HG02798 (cell line): ENCODE measurements around the gene C1orf141.
"Not testable (repeated sequence)": the region's sequence is repeated elsewhere in the genome, so short reads cannot be mapped to it uniquely, and the experiment has no call there.

Experiments
- ATAC-seq: cut with Tn5 transposase; IDR thresholded peaks from one replicate; pipeline ENCODE4 v1.9.1; 2021; ENCODE audit warnings: mild to moderate bottlenecking; ENCODE audit not compliant: unreplicated experiment, poor library complexity

The C1orf141 gene

DNA sequence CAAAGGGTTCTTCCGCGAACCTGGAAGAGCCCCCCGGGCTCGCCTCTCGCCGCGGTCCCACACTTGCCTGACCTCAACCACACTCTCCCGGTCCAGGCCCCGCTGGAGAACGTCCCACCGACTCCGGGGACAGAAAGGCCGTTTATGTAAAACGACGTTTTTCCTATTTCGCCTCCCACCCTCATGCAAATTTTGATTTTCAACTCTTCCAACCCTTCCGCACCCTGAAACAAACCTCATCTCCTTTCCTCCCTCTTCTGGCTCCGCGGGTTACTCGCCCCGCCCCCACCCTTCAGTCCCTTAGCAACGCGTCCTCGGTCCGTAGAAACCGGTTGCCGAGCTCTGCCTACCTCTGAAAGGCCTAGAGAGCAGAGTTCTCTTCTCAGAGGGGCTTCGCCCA, at the start of gene C1orf141:
TSS of gene C1orf141 (minus strand) at position 276 of the 400 bp plus-strand sequence. CDS start 7,730 bp downstream, outside the sequence.
- ATAC-seq: no peak

DNA sequence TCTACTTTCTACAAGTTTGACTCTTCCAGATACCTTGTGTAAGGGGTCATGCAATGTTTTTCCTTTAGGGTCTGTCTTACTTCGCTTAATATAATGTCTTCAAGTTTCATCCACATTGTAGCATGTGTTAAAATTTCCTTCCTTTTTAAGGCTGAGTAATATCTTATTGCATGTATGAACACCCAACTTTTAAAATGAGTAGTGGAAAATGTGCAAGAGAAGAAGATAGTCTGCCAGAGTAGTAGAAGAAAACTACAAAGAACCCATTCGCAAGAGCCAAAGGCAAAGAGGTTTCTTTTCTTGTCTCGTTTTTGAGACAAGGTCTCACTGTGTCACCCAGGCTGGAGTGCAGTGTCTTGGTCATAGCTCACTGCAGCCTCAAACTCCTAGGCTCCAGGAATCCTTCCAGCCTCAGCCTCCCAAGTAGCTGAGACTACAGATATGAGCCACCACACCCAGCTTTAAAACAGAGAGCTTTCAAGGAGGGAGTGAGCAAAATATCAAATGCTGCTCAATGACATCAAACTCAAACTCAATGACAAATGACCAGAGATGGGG, 40.8 kb upstream of the C1orf141 start:
- no peak for ATAC-seq

DNA sequence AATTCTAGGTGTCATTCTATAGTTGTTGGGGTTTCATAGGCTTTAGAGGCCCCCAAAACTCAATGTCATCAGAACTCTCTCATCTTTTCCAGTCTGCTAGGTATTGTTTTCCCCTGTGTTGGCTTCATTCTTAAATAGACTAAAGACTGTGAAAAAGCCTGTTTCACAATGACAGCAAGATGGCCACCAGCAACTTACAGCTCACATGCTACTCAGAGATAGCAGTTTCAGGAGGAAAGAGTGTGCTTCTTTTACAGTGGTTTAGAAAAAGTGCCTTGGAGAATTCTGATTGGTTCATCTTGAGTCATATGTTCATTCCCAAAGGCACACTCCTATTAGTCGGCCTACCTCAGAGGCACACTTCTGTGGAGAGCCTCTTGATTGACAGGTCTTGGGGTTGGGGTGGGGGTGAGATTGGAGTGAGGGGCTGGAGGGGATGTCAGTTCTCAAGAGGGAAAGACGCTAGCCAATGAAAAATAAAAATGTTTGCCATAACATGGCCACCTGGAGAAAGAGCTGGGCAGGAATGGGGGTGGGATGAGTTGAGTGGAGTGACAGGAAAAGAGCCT, 40.0 kb upstream of the C1orf141 start:
- ATAC-seq: peak; percentile 73

DNA sequence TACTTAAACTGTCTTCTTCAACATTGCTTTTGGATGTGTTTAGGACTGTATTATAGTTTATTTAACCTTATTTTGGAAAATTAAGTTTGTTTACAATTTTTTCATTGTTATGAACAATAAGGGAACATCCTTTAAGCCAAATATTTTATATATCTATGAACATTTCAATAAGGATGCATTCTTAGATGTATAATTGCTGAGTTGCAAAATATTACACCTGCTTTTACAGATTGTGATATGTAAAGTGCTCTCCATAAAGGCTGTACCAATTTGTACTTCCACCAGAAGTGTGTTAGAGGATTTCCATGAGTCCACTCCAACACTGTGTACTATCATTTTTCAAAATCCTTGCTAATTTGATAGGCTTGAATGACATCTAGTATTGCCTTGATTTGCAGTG, 39.2 kb upstream of the C1orf141 start:
- no peak for ATAC-seq

DNA sequence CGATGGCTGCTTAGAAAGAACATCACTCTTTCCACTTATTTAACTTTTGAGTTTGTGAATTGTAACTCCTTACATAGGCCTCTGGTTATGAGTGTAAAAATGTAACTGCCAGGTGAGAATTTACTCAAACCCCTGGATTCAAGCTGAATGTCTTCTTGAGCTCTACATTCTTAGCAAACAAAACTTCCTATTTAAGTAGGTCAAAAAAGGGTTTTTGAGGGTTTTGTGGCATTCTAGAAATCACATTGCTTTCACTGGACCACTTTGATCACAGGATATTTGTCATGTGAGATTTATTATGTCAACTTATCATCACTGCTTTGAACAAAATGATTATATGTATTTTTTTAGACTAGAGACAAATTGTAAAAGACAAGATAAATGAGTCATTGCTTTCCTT, 37.2 kb upstream of the C1orf141 start:
- peak; percentile 24 for ATAC-seq

DNA sequence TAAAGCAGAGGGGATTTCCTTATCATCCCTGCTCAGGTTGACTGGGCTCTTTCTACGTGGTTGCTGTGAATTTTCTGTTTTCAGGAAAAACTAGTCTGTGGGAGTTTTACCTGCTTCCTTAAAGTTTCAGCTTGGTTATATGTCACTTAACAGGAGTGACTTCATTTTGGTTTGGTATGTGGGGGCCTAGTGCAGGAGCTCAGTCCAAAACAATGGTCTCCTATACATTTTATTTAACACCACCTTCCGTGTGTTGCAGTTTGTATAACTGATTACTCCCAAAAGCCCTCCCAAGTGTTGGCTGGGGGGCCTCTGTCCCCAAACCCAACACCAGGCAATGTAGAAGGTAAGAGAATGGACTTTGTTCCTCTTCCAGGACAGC, 36.8 kb upstream of the C1orf141 start:
- ATAC-seq: no peak

DNA sequence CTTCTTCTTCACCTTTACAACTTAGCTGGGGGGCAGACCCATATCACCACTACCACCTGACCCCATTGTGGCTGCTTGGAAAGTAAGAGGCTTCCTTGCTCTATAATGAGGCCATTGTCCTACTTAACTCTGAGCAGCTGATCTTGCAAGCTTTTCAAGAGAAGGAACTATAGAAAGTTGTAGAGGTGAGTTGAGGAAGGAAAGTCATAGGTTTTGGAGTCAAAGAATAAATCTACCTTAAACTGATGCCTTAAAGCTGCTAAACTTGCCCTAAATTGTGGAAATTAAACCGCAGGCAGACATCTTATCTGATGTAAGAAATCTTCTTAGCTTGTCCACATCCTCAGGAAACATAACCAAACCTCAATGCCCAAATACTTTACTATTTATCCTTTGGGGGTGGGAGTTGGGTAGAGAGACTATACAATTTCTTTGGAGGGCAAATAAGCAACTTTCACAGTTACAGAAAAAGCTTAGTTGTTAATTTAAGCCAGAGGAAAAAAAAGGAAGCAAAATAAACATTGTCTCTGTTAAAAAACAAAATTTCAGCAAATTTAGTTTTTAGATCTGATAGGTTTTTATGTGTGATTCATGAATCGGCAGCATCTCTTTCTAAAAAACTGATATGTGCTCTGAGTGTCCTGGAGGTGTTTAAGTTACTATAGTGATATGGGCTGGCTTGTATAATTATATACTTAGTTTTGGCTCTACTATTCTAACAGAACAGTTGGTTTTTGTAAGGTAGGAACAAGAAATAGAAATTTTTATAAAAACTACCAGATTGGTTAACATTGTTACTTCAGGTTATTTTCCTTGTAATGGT, 36.2 kb upstream of the C1orf141 start:
- ATAC-seq: no peak

DNA sequence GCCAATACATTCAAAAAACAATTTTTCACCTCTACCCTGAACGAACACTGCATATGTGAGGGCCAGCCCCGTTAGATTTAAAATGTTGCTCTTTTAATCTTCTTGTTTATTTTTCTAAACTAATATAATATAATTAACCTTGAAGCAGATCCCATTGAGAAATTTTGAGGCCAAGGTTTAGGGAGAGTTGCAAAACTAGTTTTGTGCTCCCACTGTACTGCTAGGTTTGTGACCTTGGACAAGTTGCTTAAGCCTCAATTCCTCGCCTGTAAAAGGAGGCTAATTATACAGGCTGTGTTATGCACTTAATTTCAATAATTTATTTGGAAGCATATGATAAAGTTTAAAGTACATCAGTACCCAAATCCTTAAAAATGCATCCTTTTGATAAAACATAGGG, 35.2 kb upstream of the C1orf141 start:
- ATAC-seq: no peak

DNA sequence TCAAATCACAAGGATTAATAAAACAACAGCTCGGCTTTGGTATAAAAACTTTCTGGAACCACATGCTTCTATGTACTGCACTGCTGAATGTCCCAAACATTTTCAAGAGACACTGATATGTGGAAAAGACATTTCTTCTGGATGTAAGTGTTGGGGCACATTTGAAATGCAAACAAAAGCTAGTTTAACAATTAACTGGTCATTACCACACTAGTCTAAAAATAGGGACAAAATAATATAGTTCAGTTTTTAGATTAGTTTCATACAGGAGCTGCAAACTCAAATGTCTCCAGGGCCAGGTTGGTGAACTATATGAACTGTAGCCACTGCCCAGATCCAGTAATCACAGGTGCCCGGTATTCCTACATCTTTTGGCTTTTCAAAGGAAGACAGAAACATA, 34.7 kb upstream of the C1orf141 start:
- ATAC-seq: peak; percentile 37

DNA sequence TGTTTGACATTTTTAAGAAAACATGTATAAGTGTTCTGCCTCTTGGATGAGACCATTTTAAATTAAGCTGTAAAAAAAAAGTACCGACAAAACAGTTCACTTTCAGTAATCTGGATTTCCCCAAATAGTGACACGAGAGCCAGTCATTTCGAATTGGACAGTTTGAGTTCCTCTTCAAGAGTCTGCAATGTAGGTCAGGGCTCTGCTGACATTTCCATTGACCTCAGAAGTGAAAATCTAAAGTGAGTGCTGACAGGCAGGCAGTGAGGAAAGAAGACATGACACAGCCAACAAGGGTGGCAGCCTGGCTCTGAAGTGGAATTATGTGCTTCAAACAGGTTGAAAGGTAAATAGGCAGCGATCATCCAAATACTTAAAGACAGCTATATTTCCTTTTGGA, 31.4 kb upstream of the C1orf141 start, which contains the start of gene IL23R:
TSS of gene IL23R (plus strand) at position 259 of the 400 bp plus-strand sequence. CDS start 1,667 bp downstream, outside the sequence.
- ATAC-seq: peak; percentile 88

DNA sequence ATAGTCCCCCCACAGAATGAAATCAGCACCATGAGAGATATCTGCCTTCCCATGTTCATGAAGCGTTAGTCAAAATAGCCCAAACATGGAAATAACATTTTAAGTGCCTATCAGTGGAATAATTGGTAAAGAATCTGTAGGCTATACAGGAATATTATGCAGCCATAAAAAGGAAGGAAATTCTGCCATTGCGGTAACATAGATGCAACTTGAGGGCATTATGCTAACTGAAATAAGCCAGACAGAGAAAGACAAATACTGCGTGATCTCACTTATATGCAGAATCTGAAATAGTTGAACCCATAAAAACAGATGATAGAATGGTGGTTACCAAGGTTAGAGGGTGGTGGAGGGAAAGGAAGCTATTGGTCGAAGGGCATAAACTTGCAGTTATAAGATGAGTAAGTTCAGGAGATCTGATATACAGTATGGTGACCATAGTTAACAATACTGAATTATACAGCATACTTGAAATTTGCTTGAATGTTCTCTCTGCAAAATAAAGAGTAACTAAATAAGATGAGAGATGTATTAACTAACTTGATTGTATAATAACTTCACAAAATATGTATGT, 30.8 kb upstream of the C1orf141 start:
- ATAC-seq: no peak

DNA sequence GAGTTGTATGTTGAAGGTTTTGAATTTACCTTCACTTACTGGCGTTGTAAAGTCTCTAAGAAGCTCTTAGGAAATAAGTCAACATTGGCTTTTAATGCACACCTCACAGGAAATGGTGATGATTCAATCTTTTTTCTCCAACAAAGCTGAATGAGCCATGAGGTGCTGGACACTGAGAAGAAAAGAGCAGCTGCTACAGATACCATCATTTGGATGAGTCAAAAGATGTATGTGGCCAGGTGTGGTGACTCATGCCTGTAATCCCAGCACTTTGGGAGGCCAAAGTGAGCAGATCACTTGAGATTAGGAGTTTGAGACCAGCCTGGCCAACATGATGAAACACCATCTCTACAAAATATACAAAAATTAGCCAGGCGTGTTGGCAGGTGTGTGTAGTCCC, 28.2 kb upstream of the C1orf141 start:
- ATAC-seq: peak; percentile 55

DNA sequence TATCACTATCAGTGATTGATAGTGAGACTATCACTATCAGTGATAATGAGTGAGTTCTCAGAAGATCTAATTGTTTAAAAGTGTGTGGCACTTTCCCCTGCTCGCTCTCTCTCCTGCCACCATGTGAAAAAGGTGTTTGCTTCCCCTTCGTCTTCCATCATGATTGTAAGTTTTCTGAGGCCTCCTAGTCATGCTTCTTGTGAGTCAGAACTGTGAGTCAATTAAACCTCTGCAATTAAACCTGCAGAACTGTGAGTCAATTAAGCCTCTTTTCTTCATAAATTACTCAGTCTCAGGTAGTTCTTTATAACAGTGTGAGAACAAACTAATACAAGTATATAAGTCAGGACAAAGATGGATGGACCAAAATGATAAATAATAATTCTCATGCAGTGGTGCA, 24.5 kb upstream of the C1orf141 start:
- no peak for ATAC-seq

DNA sequence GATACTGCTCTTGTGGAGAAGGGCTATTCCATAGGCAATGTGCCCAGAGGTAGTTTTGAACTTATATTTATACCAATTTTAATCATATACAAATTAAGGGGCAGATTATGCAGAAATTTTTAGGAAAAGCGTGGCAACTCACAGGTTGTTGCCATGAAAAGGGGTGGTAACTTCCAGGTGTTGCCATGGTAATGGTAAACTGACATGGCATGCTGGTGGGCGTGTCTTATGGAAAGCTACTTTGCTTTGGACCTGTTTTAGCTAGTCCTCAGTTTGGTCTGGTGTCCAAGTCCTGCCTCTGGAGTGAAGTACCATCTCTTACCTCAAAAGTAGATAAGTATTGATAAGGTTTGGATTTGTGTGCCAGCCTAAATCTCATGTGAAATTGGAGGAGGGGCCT, 23.6 kb upstream of the C1orf141 start:
- ATAC-seq: no peak

DNA sequence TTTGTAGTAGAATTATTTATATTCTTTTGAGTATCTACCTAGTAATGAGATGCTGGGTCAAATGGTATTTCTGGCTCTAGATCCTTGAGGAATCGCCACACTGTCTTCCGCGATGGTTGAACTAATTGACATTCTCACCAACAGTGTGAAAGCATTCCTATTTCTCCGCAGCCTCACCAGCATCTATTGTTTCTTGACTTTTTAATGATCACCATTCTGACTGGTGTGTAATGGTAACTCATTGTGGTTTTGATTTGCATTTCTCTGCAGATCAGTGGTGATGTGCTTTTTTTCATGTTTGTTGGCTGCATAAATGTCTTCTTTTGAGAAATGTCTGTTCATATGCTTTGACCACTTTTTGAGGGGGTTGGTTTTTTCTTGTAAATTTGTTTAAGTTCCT, 16.2 kb upstream of the C1orf141 start:
- ATAC-seq: no peak

DNA sequence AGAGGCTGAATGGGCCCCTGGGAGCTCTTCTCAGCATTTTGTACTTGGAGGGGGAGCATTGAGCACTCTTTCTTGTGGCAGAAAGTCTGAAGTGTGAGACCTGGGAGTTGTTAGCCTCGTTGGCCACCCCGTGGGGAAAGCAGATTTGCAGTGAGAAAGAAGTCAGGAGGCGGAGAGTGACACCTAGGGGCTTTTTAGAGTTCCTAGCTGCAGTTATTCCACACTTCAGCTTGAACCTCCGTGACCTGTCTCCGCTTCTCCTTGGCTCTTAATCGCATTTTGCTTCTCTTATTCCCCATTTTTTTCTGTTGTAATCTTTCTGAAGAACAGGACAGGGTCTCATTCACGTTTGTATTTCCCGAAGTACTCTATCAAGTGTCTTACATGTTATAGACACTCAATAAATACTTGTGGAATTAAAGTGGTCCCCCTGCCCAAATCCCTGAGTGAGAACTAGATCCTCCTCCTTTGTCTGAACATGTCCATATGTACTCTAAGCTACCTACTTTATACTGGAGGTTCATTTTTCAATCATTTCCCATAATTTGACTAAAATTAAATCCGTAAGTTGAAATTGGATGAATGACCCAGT, 14.5 kb upstream of the C1orf141 start:
- peak; percentile 98 for ATAC-seq

DNA sequence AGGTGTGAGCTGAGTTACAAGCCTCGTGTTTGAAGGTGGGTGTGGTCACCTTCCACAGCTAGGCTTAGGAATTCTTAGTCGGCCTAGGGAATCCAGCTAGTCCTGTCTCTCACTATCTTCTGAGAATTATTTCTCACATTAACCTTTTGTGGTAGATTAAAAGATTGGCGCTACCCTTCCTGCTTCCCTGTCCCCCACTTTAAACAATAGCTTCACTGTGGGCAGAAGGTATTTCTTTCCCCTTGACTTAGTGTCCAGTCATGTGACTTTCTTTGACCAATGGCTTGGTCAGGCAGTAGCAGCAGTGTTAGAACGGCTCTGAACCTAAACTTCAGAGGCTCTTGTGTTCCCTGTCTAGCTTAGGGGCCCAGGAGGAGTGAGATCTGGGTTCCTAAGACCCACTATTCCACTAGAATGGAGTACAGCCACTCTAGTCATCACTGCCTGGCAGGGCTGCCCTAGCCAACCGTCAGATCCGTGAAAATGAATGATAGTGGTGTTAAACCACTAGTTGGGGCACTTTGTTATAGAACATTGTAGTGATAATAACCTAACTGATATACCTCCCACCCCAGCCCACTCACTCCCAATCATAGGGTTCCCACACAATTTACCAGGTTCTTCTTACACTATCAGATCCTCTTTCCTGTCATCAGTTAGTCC, 13.9 kb upstream of the C1orf141 start:
- ATAC-seq: peak; percentile 24

DNA sequence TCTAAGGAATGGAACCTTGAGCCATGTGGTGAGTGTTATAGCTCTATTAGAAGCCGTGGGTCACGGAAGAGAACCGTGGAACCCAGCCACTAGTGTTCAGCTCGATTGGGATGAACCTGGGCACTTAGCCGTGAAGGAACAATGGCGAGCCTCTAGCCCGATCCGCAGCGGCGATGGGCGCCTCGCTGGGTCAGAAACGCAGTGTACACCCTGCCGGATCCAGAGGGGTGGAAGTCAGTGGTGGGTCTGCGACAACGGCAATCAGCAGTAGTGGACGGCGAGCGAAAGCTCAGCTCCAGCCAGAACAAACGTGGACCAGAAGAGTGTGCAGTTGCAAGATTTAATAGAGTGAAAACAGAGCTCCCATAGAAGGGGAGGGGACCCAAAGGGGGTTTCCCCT, 13.2 kb upstream of the C1orf141 start:
- ATAC-seq: not testable (repeated sequence)

DNA sequence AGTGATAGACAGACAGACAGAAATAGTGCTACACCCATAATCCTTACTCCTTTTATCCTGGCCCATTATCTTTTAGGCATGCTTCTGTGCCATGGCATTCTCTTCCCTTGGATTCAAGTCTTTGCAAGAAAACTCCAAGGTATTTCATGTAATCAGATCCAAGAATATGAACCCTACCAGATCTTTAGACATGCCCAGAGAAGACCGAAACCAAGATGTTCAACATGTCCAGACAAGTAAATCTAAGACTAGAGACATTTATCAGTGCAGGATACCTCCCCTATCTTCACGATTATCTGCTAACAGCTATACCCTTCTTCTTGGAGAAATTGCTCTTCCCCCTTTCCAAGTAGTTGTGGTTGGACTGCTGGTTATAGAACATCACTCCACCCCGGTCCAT, 11.8 kb upstream of the C1orf141 start:
- ATAC-seq: no peak

DNA sequence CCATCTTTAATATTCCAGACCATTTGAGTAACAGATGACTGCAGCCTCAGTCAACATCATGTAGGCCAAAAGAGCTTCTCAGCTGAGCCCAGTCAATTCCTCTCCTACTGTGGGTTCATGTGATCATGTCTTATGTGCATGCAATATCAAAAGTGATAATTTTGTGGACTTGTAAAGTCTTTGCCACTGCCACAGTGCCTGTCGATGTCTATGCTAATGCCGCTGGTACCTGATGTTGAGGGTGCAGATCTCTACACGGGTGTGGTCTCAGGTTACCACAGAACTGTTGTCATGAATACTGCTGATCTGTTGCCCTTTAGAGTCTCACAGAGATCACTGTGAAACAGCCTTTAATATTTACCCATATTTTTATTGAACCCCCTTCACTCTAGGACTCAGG, 11.3 kb upstream of the C1orf141 start:
- no peak for ATAC-seq
